ENCODE results near the gene GABBR1. TPM values are rescaled to one million over a fixed set of nuclear protein-coding genes. Genes with fewer than 3 reads are reported as not detected.

The GABBR1 gene
- total RNA-seq, 1 experiment from 2014 or later, result 11.9 TPM

DNA sequence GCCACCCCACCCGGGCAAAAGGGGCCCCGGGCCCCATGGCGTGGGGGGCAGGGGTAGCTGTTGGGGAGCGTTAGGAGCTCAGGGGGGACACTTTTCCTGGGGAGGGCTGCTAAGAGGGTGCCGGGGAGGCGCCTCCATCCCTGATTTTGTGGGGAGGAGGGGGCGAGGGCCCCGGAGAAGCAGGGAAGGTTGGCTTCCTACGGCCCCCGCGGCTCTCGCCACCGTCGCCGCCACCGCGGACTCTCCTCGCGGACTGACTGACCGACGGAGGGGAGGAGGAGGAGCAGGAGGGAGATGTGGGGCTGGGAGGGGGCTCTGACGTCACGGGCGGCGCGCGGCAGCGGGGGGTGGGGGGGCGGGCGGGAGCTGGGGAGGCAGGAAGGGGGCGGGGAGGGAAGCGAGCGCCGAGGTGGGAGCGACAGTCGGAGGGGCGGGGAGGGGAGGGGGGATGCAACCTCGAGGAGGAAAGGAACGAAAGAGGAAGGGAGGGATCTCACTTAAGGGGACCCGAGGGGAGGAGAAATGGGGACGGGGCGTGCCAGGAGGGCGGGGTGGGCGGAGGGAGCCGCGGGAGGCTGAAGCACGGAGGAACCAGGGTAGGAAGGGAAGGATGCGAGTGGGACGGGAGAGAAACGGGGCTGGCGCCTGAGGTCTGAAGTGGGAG lies 5.1 kb downstream of the GABBR1 start:
- ATAC-seq, result peak; percentile 37
- ChIA-PET CTCF (interaction anchor here (0.7 to 1.0 kb wide), 3 partner anchors 10 to 593 kb away, joined by 3 to 5 read pairs (median 3); no protein-coding TSS in a partner anchor), POLR2A (no interaction called here)
- Histone ChIP-seq H3K9me3 (ENCODE audit: control insufficient read depth, insufficient read depth, low read depth, low read length) (no peaks in the 10 kb centered on the region), H3K27me3 (ENCODE audit: control insufficient read depth, insufficient read depth, low read length) (peaks cover 21% of the 10 kb centered on the region), H3K36me3 (ENCODE audit: control insufficient read depth, insufficient read depth, low read length) (peaks cover 2% of the 10 kb centered on the region; the same call in 1 of the 2 replicates), H3K27ac (ENCODE audit: low read length) (peak overlapping the region; percentile 5; the same call in 1 of the 2 replicates), H3K4me3 (ENCODE audit: low read depth in 2 of 2, low read length in 2 of 2) (peak overlapping the region; percentile 41 to 61), H3K4me1 (ENCODE audit: control insufficient read depth, insufficient read depth, low read length) (no peaks in the 10 kb centered on the region)
- TF ChIP-seq SIN3A (IDR thresholded peaks at IDR 0.05; ENCODE audit: borderline replicate concordance, insufficient read depth, low read depth, low read length) (no peak), TCF7L2 (IDR thresholded peaks at IDR 0.05; ENCODE audit: low read depth, low read length) (no peak), POLR2AphosphoS5 (IDR thresholded peaks at IDR 0.05; ENCODE audit: low read depth, low read length) (no peak)
- TF ChIP-seq, protein P1, sequence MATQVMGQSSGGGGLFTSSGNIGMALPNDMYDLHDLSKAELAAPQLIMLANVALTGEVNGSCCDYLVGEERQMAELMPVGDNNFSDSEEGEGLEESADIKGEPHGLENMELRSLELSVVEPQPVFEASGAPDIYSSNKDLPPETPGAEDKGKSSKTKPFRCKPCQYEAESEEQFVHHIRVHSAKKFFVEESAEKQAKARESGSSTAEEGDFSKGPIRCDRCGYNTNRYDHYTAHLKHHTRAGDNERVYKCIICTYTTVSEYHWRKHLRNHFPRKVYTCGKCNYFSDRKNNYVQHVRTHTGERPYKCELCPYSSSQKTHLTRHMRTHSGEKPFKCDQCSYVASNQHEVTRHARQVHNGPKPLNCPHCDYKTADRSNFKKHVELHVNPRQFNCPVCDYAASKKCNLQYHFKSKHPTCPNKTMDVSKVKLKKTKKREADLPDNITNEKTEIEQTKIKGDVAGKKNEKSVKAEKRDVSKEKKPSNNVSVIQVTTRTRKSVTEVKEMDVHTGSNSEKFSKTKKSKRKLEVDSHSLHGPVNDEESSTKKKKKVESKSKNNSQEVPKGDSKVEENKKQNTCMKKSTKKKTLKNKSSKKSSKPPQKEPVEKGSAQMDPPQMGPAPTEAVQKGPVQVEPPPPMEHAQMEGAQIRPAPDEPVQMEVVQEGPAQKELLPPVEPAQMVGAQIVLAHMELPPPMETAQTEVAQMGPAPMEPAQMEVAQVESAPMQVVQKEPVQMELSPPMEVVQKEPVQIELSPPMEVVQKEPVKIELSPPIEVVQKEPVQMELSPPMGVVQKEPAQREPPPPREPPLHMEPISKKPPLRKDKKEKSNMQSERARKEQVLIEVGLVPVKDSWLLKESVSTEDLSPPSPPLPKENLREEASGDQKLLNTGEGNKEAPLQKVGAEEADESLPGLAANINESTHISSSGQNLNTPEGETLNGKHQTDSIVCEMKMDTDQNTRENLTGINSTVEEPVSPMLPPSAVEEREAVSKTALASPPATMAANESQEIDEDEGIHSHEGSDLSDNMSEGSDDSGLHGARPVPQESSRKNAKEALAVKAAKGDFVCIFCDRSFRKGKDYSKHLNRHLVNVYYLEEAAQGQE (IDR thresholded peaks at IDR 0.05; ENCODE audit: insufficient read depth in 1 of 2, low read depth in 2 of 2, low read length in 1 of 2), result no peak
- TF ChIP-seq, protein P2, sequence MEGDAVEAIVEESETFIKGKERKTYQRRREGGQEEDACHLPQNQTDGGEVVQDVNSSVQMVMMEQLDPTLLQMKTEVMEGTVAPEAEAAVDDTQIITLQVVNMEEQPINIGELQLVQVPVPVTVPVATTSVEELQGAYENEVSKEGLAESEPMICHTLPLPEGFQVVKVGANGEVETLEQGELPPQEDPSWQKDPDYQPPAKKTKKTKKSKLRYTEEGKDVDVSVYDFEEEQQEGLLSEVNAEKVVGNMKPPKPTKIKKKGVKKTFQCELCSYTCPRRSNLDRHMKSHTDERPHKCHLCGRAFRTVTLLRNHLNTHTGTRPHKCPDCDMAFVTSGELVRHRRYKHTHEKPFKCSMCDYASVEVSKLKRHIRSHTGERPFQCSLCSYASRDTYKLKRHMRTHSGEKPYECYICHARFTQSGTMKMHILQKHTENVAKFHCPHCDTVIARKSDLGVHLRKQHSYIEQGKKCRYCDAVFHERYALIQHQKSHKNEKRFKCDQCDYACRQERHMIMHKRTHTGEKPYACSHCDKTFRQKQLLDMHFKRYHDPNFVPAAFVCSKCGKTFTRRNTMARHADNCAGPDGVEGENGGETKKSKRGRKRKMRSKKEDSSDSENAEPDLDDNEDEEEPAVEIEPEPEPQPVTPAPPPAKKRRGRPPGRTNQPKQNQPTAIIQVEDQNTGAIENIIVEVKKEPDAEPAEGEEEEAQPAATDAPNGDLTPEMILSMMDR (IDR thresholded peaks at IDR 0.05), result no peak
- in situ Hi-C loops (cut with HindIII; ENCODE audit: low pct_unique_long_range_greater_than_20kb, low sequenced_read_pairs), result no loop called here
- intact Hi-C loops (cut with micrococcal nuclease; ENCODE audit: unreplicated experiment), result no loop called here
- BruUV-seq (replicated peaks), result no TSS peak
- DNase-seq (ENCODE audit: low read depth, low spot score), result no peak

DNA sequence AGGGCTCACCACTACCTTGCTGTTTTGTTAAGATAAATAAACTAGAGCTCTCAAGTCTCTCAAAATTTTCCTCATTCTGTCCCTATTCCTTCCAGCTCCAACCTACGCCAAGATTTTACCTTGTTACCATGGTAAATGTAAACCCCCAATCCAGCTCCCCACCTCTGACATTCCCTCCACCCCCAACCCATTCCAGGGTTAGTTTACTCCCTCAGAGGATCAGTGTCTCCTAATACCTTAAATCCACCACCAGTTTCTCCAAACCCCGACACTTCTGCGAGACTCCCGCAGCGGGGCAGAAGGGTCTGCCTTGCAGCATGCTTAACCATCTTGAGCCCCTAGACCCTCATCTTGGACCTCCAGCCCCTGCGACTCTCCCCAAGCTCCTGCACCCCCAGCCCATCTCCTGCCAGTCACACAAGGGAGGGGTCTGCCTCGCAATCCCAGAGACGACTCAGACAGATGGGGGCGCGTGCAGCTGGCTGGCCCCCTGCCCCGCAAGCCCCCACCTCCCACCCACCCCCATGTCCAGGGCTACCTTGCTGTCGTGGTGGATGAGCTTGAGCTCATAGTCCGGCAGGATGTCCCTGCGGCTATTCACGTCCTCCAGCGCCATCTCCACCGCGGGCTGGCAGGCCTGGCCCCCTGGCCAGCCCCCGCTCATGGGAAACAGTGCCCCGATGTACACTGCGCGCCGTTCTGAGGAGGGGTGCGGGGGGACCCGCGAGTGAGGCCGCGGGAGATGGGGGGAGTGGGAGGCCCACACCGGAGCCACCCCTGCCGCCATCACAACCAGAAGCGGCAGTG lies 5.8 kb downstream of the GABBR1 start:
- BruUV-seq (replicated peaks), result no TSS peak
- ChIA-PET POLR2A (interaction anchor here (0.6 kb wide), 1 partner anchor 26 kb away, joined by 3 read pairs; no protein-coding TSS in a partner anchor), CTCF (no interaction called here)
- no peaks in the 10 kb centered on the region for H3K9me3 ChIP-seq (ENCODE audit: control insufficient read depth, insufficient read depth, low read depth, low read length)
- peaks cover 21% of the 10 kb centered on the region for H3K27me3 ChIP-seq (ENCODE audit: control insufficient read depth, insufficient read depth, low read length)
- no peaks in the 10 kb centered on the region for H3K4me1 ChIP-seq (ENCODE audit: control insufficient read depth, insufficient read depth, low read length)
- H3K4me3 ChIP-seq (ENCODE audit: low read depth in 2 of 2, low read length in 2 of 2), result peak overlapping the region; percentile 17 to 26; a peak in 2 of 4 replicates
- DNase-seq (ENCODE audit: low read depth, low spot score) (no peak), ATAC-seq (no peak)
- no peak for TF ChIP-seq TCF7L2 (IDR thresholded peaks at IDR 0.05; ENCODE audit: low read depth, low read length)
- intact Hi-C loops (cut with micrococcal nuclease; ENCODE audit: unreplicated experiment) (no loop called here), in situ Hi-C loops (cut with HindIII; ENCODE audit: low pct_unique_long_range_greater_than_20kb, low sequenced_read_pairs) (no loop called here)
- H3K27ac ChIP-seq (ENCODE audit: low read length), result no peak overlapping the region
- peaks cover 2% of the 10 kb centered on the region; the same call in 1 of the 2 replicates for H3K36me3 ChIP-seq (ENCODE audit: control insufficient read depth, insufficient read depth, low read length)
